A172 (cell line): Measurements from ENCODE around the gene SPTBN4. TPM values are rescaled to one million over a fixed set of nuclear protein-coding genes. Genes with fewer than 3 reads are reported as not detected.
"Not testable (repeated sequence)": the region's sequence is repeated elsewhere in the genome, so short reads cannot be mapped to it uniquely, and the experiment has no call there.

Experiments
- DNase-seq: peaks from one replicate; pipeline ENCODE4 v3.0.0-alpha.2; 2015; ENCODE audit warnings: low spot score
- total RNA-seq: library from RNA; depleted of rRNA; stranded (reverse); fragments of >200 nt; shearing (Covaris generic); gene quantifications from 2 replicates; pipeline ENCODE4 v1.2.3, GENCODE V29; 2014

SPTBN4 gene
- total RNA-seq, 1 experiment from 2014 or later = 2.2 TPM

DNA sequence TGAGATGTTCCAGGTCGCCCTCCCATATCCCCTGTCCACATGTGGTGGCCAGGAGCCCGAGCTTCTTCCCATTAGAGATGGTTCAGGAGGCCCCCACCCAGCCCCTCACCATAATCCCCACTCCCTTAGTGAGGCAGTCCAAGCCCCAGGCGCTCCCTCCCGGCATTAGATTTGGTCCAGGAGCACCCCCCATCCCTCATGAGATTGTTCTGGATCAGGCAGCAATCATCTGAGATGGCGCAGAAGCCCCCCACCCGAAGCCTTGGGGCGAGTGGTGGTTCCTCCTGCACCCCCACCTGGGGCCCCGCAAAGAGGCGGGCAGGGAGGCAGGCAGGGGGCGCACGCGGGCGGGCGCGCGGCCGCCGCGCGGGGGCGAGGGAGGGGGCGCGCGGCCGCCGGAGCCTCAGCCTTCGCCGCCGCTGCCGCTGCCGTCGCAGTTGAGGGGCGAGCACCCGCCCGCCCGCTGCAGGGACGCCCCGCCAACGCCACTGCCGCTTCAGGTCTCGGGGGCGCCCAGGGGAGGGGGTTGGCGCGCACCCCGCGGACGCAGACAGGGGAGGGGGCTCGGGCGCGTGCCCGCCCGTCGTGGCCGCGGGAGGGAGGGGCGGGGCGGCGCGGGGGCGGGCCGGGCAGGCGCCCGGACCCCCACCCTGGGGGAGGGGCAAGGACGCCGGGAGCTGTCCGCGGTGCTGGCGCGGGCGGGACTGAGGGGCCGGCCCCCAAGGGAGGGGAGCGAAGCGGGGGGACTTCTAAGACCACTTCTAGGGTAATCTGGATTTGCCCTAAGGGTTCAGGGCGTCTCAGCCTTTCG lies 63.5 kb downstream of the SPTBN4 start:
- DNase-seq = no peak

DNA sequence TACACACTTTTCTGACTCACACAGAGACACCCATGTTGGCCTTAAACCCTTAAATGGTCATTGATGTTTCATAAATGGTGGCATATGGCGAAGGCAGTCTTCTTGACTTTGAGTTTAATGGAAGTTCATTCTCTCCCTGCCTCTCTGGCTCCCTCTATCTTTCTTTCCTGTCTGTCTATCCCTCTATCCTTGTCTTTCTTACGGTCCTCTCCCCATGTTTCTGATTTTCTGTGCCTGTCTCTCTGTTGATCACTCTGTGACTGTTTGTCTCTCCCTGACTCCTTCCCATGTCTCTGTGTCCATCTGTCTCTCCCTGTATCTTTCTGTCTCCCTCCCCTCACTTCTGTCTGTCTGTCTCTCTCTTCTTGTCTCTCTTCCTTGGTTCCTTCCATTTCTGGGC lies 66.7 kb downstream of the SPTBN4 start:
- DNase-seq = no peak

DNA sequence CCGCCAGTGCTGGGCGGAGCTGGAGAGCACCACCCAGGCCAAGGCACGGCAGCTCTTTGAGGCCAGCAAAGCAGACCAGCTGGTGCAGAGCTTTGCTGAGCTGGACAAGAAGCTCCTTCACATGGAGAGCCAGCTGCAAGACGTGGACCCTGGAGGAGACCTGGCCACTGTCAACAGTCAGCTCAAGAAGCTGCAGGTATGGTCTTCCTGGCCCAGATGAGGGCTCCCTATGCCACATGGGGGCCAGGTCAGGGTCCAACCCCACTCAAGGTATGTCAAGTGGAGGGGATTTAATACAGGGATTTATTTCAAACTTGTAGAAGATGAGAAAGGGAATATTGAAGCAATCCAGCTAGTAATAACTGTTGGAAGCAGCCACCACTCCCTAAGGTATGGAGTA lies 67.3 kb downstream of the SPTBN4 start:
- no peak for DNase-seq

DNA sequence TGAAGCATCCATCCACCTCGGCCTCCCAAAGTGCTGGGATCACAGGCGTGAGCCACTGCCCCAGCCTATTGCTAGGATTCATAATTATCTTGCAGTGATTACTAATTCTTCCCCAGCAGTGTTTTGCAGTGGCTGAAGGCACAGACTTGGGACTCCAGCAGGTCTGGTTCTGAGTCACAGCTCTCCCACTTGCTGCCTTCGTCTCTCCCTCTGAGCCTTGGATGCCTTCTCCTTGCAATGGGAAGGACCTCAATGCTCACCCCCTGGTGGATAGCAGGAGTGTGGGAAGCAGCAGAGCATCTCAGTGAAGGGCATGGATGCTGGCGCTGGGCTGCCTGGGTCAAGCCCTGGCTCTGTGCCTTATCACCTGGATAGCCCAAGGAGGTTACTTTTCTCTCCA lies 72.3 kb downstream of the SPTBN4 start:
- DNase-seq = no peak

DNA sequence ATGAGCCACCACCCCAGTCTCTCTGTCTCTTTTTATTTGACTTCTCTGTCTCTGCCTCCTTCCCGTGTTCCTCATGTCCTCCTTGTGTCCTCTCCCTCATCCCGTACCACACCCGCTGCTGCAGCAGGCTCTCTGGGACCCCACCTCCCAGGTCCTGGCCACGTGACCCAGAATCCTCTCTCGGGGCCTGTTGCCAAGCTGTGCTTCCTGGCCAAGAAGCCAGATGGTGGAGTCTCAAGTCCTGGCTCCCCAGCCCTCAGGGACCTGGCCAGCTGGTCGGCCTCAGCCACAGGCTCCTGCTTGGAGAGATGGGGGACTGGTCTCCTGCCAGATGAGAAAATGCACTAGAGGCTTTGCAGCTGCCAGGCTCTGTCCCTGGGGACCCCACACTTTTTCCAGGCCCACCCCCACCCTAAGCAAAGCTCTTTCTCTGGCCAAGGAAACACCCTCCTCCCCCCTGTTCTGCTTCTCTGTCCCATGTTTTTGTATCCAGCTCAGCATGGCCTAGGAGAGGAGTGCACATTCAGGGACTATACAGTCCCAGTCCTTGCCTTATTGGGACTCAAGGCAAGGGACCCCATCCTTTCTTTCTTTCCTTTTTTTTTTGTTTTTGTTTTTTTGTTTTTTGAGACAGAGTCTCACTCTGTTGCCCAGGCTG lies 75.5 kb downstream of the SPTBN4 start:
- DNase-seq = no peak

DNA sequence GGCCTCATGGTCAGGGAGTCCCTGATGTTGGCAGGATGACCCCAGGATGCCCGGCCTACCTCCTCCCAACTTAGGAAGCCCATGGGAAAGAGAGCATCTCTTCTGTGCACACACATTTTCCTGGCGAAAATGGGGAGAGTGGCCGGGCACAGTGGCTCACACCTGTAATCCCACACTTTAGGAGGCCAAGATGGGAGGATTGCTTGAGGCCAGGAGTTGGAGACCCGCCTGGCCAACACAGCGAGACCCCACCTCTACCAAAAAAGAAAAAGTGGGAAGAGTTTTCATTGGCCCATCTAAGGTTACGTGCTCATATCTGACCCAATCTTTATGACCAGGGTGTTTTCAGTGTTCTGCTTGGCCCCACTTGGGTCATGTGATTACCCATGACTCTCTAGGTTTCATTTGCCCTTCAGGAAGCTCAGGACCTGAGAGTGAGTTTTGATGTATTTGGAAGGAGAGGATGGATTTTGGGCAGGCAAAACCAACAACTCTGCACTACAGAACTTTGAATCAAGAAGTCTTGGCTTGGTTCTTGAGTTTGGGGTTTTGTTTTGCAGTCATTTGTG lies 76.3 kb downstream of the SPTBN4 start:
- DNase-seq = no peak

DNA sequence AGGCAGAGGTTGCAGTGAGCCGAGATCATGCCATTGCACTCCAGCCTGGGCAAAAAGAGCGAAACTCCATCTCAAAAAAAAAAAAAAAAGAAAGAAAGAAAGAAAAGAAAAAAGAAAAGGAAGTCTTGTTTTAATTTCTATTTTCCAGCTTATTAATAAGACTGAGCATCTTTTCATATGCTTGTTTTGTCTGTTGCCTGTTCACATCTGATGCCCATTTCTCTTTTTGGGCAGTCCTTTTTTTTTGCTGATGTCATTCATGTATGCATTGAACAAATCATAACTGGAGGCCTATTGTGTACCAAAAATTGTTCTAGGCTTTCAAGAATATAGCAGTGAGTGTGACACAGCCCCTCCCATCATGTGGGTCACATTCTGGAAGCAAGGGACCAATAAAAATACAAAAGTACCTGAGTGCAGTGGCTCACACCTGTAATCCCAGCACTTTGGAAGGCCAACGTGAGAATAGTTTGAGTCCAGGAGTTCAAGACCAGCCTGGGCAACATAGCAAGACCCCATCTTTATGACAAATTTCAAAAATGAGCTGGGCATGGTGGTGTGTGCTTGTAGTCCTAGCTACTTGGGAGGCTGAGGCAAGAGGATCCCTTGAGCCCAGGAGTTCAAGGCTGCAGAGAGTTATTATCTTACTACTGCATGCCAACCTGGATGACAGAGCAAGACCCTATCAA lies 79.5 kb downstream of the SPTBN4 start:
- DNase-seq = not testable (repeated sequence)

DNA sequence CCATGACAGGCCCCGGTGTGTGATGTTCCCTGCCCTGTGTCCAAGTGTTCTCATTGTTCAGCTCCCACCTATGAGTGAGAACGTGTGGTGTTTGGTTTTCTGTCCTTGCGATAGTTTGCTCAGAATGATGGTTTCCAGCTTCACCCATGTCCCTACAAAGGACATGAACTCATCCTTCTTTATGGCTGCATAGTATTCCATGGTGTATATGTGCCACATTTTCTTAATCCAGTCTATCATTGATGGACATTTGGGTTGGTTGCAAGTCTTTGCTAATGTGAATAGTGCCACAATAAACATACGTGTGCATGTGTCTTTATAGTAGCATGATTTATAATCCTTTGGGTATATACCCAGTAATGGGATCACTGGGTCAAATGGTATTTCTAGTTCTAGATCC lies 80.4 kb downstream of the SPTBN4 start:
- DNase-seq = not testable (repeated sequence)

DNA sequence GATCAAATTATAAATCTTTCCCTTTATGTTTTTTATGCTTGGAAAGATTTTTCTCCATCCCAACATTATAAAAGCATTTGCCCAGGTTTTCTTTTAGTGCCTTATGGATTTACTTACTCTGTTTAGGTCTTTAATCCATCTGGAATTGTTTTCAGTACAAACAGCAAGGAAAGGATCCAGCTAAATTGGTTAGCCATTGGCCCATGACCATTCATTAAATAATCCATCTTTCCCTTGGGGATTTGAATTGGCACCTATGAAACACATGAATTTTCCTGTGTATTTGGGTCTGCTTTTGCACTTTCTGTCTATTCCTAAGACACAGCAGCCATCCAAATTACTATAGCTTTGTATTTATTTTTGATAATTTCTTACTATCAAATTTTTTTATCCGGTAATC lies 81.0 kb downstream of the SPTBN4 start:
- no peak for DNase-seq

DNA sequence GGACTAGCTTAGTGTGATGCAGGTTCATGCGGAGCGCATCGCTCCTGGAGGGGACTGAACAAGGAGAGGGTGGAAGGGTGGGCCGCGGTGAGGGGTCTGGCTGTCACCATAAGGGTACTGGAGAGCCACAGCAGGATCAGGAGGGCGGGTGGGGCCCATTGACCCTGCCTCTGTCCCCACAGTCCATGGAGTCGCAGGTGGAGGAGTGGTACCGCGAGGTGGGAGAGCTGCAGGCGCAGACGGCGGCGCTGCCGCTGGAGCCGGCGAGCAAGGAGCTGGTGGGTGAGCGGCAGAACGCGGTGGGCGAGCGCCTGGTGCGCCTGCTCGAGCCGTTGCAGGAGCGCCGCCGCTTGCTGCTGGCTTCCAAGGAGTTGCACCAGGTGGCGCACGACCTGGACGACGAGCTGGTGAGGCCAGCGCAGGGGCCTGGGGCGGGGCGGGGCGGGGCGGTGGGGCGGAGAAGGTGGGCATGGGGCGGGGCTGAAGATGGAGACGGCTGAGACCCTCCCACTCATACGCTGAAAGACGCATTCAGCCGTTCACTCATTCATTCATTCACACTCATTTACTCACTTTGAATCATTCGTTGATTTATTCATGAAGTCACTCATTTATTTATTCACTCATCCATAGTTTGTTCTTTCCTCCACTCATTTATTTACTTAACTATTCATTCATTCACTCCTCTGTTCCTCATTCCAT lies 82.4 kb downstream of the SPTBN4 start:
- DNase-seq = no peak

DNA sequence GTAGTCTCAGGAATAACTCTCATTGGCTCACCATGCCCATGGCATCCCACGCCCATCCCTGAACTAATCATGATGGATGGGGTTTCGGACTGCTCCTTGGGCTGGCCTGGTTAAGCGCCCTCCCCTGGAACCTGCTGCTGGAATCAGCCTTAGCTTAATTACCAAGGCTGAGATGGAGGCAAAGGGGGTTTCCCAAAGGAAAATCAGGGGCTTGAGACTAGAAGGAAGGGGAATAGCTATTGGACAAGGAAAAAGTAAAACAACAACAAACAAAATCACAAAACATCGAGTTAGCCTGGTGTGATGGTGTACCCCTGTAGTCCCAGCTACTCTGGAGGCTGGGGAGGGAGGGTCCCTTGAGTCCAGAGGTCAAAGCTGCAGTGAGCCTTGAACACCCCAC lies 84.2 kb downstream of the SPTBN4 start:
- no peak for DNase-seq

DNA sequence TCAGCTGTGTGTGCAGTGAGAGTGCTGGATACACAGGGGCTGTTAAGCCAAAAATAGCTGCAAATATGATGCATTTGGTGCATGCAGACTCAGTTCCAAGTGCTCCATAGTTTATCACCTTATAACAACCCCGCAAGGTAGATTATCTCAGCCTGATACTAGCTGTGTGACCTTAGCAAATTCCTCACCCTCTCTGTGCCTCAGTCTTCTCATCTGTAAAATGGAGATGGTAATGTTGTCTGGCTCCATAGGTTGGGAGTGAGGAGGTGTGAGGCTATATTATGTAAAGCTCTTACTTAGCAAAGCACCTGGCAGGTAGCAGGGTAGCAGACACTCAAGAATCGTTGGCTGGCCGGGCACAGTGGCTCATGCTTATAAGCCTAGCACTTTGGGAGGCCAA lies 86.0 kb downstream of the SPTBN4 start:
- no peak for DNase-seq

DNA sequence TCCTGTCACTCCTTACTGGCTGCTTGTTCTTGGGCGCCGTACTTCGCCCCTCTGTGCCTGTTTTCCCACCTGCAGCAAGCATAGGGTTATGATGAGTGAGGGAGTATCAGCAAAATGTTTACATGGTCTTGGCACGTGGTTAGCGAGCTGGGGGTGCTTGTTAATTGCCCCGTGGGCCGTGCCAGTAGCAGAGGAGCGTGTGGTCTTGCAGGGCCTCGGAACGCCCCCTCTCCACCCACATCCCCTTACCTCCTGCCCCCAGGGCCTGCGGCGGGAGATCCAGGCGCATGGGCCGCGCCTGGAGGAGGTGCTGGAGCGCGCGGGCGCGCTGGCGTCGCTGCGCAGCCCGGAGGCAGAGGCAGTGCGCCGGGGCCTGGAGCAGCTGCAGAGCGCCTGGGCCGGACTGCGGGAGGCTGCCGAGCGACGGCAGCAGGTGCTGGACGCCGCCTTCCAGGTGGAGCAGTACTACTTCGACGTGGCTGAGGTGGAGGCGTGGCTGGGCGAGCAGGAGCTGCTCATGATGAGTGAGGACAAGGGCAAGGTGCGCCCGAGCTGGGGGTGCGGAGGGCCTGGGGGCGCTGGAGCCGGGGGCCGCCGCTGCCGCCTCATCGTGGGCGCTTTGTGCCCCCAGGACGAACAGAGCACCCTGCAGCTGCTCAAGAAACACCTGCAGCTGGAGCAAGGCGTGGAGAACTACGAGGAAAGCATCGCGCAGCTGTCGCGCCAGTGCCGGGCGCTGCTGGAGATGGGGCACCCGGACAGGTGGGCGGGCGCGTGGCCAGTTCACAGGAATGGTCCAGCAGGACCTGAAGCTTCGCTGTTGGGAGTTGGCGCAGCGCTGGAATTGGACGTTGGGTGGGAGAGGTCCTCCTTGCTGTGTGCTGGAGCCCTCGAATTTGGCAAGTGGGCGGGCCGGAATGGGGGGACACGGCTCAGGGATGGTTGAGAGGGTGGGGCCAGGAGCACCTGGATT lies 87.4 kb downstream of the SPTBN4 start:
- DNase-seq = no peak

DNA sequence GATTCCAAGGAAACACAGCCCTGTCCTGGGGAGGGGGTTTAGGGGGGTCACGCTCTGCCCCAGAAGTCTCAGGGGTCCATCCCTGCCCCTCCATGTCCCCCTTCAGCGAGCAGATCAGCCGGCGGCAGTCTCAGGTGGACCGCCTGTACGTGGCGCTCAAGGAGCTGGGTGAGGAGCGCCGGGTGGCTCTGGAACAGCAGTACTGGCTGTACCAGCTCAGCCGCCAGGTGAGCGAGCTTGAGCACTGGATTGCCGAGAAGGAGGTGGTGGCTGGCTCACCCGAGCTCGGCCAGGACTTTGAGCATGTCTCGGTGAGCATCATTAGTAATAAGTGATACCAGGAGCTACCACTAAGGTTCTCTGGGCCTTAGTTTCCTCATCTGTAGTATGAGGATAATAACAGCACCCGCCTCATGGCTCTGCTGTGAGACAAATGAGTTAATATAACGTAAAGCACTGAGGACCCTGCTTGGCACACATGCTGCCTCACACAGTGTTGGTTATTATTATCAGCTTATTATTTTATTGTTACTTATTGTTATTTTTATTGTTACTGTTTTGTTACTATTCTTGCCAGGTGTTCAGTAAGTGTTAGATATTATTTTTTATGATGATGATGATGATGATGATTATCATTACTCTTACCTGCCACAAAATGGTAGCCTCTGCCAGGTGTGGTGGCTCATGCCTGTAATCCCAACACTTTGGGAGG lies 89.3 kb downstream of the SPTBN4 start:
- no peak for DNase-seq

DNA sequence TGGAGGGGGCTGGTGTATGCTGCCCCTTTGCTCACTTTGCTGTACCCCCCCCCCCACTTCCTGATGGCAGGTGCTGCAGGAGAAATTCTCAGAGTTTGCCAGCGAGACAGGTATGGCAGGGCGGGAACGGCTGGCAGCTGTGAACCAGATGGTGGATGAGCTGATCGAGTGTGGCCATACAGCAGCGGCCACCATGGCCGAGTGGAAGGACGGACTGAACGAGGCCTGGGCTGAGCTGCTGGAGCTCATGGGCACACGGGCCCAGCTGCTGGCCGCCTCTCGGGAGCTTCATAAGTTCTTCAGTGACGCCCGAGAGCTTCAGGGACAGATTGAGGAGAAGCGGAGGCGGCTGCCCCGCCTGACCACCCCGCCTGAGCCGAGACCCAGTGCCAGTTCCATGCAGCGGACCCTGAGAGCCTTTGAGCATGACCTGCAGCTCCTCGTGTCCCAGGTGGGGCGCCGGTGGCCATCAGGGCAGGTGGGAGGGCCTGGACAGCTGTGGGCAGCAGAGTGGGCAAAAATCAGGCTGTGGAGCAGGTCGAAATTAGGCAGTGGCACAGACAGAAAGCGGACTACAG lies 90.2 kb downstream of the SPTBN4 start:
- no peak for DNase-seq

DNA sequence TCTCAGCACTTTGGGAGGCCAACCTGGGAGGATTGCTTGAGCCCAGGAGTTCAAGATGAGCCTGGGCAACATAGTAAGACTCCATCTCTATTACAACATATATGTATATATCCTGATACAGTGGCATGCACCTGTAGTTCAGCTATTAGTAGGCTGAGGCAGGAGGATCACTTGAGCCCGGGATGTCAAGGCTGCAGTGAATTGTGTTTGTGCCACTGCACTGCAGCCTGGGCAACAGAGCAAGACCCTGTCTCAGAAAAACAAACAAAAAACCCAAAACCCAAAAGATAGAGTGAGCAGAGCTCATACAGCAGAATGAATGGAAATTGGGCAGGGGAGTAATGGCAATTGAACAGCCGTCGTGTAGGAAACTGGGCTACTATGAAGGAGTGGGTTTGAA lies 92.6 kb downstream of the SPTBN4 start:
- DNase-seq = no peak

DNA sequence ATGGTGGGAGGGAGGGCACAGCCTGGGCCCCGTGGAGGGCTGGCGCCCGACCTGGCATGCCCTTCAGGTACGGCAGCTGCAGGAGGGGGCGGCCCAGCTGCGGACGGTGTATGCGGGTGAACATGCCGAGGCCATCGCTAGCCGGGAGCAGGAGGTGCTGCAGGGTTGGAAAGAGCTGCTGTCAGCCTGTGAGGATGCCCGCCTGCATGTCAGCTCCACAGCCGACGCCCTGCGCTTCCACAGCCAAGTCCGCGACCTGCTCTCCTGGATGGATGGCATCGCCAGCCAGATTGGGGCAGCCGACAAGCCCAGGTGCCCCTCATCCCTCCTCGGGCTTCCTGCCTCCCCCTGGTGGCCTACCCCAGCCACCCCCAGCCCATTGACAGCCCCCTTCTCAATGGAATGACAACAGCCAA lies 93.3 kb downstream of the SPTBN4 start:
- no peak for DNase-seq

DNA sequence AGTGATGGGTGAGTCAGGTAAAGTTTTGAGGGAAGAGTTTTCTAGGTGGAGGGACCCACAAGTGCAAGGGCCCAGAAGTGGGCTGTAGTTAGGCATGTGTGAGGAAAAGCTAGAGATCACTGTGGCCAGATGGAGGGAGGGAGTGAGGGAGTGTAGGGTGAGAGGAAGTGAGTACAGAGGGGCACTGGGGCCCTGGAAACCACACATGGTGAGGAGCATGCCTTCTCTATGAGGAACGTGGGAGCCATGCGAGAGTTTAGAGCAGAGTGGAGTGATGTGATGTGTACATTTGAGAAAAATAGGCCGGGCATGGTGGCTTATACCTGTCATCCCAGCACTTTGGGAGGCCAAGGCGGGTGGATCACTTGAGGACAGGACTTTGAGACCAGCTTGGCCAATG lies 95.1 kb downstream of the SPTBN4 start:
- DNase-seq = no peak

DNA sequence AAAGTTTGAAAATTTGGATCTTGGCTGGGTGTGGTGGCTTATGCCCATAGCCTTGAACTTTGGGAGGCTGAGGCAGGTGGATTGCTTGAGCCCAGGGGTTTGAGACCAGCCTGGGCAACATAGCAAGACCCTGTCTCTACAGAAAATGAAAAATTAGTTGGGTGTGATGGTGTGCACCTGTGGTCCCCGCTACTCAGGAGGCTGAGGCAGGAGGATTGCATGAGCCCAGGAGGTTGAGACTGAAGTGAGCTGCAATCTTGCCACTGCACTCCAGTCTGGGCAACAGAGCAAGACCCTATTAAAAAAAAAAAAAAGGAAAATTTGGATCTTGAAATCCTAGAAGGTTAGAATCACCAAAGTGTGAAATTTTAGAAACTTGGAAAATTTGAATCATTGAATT lies 97.7 kb downstream of the SPTBN4 start:
- not testable (repeated sequence) for DNase-seq

DNA sequence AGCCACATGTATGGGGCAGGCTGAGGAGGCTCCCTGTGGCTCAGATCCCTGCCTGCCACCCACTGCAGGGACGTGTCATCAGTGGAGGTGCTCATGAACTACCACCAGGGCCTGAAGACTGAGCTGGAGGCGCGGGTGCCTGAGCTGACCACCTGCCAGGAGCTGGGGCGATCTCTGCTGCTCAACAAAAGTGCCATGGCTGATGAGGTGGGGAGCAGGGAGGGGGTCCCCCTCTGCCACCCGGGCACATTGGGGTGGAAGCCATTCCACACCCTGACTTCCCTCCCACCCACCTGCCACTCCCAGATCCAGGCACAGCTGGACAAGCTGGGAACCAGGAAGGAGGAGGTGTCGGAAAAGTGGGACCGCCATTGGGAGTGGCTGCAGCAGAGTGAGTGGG lies 98.6 kb downstream of the SPTBN4 start:
- no peak for DNase-seq
